ENCODE measurements around the gene UNC119B.

DNA sequence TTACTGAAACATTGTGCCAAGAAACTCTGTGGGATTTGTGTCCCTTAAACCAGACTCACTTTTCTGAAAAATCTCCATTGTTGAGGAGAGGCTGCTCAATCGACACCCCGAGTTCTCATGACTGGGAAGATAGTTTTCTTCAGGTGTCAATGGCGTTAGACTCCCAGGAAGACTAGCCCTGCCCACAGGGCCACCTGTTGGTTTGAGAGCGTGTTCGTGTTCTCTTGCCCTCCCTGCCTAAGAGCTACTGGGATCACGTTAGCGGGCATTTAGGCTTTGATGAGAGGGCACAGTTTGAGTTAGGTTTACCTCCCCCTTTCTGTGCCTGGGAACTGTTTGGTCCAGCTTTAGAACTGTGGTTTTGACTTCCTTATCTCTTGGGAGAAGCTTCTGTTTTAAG lies 10.7 kb upstream of the UNC119B start:
- TF ChIP-seq EZH2 (IDR thresholded peaks at IDR 0.05; ENCODE audit: borderline replicate concordance, low read depth, low read length, poor library complexity, severe bottlenecking): no peak
- TF ChIP-seq, protein P1, sequence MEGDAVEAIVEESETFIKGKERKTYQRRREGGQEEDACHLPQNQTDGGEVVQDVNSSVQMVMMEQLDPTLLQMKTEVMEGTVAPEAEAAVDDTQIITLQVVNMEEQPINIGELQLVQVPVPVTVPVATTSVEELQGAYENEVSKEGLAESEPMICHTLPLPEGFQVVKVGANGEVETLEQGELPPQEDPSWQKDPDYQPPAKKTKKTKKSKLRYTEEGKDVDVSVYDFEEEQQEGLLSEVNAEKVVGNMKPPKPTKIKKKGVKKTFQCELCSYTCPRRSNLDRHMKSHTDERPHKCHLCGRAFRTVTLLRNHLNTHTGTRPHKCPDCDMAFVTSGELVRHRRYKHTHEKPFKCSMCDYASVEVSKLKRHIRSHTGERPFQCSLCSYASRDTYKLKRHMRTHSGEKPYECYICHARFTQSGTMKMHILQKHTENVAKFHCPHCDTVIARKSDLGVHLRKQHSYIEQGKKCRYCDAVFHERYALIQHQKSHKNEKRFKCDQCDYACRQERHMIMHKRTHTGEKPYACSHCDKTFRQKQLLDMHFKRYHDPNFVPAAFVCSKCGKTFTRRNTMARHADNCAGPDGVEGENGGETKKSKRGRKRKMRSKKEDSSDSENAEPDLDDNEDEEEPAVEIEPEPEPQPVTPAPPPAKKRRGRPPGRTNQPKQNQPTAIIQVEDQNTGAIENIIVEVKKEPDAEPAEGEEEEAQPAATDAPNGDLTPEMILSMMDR (conservative IDR thresholded peaks at IDR 0.05; ENCODE audit: low read depth, low read length): no peak

Data from A673 (cell line).